Stimulated activated CD8-positive, alpha-beta memory T cell treated with anti-CD3 and anti-CD28 coated beads, Interleukin-7, amount 100 ng/mL, for 4 hours (primary cell): Measurements from ENCODE around the gene BZW2.
"Not testable (repeated sequence)": the region's sequence is repeated elsewhere in the genome, so short reads cannot be mapped to it uniquely, and the experiment has no call there.

Source experiments
- DNase-seq, 2 donors: peaks; one replicate each; pipeline ENCODE4 v3.0.0-alpha.2; 2020; ENCODE audit warnings: low read depth in 2 of 2

The BZW2 gene

GRCh38 chr7:16670731-16671344 lies 24.9 kb downstream of the BZW2 start:
- no peak for DNase-seq

- no peak for DNase-seq
Observed at GRCh38 chr7:16671811-16672210, 25.8 kb downstream of the BZW2 start.

- no peak for DNase-seq
Observed at GRCh38 chr7:16675277-16675676, 29.3 kb downstream of the BZW2 start.

GRCh38 chr7:16677978-16678494 lies 32.1 kb downstream of the BZW2 start:
- DNase-seq, result no peak

GRCh38 chr7:16678645-16679566 lies 32.9 kb downstream of the BZW2 start:
- DNase-seq, result not testable (repeated sequence)

- no peak for DNase-seq
Observed at GRCh38 chr7:16684935-16685334, 39.0 kb downstream of the BZW2 start.

GRCh38 chr7:16685535-16685934 lies 39.6 kb downstream of the BZW2 start:
- no peak for DNase-seq

- no peak for DNase-seq
Observed at GRCh38 chr7:16688249-16688648, 42.3 kb downstream of the BZW2 start.

- no peak for DNase-seq
Observed at GRCh38 chr7:16691241-16691640, 45.3 kb downstream of the BZW2 start.

GRCh38 chr7:16693601-16694318 lies 47.8 kb downstream of the BZW2 start:
- no peak for DNase-seq

- DNase-seq, result no peak
Observed at GRCh38 chr7:16694806-16695205, 48.8 kb downstream of the BZW2 start.

GRCh38 chr7:16695621-16696237 lies 49.7 kb downstream of the BZW2 start:
- no peak for DNase-seq

- no peak for DNase-seq
Observed at GRCh38 chr7:16697507-16698199, 51.7 kb downstream of the BZW2 start.

- no peak for DNase-seq
Observed at GRCh38 chr7:16698200-16698905, 52.4 kb downstream of the BZW2 start.

- DNase-seq, result no peak
Observed at GRCh38 chr7:16702441-16702840, 56.5 kb downstream of the BZW2 start.

- DNase-seq, result no peak
Observed at GRCh38 chr7:16708511-16708910, 62.5 kb downstream of the BZW2 start.

- DNase-seq, result no peak
Observed at GRCh38 chr7:16708980-16709379, 63.0 kb downstream of the BZW2 start.

GRCh38 chr7:16710651-16711050 lies 64.7 kb downstream of the BZW2 start:
- DNase-seq, result no peak

GRCh38 chr7:16711730-16712129 lies 65.7 kb downstream of the BZW2 start:
- no peak for DNase-seq

GRCh38 chr7:16712916-16713315 lies 66.9 kb downstream of the BZW2 start:
- DNase-seq, result no peak

- DNase-seq, result no peak
Observed at GRCh38 chr7:16715928-16716327, 69.9 kb downstream of the BZW2 start.
